Stimulated activated naive CD8-positive, alpha-beta T cell treated with anti-CD3 and anti-CD28 coated beads, Interleukin-15, Interleukin-2, amounts not matched to agents 100 ng/mL and 50 ng/mL, for 24 hours (primary cell): Measurements from ENCODE around the gene MTPN.

Source experiments
- H3K27ac Mint-ChIP-seq: one replicate; pipeline ENCODE4 v1.8.0; 2021; ENCODE audit warnings: mild to moderate bottlenecking, mixed read lengths
- H3K27me3 Mint-ChIP-seq: one replicate; pipeline ENCODE4 v1.8.0; 2021; ENCODE audit warnings: mixed read lengths
- H3K36me3 Mint-ChIP-seq: one replicate; pipeline ENCODE4 v1.8.0; 2021; ENCODE audit warnings: low read depth, mixed read lengths
- H3K4me1 Mint-ChIP-seq: one replicate; pipeline ENCODE4 v1.8.0; 2021; ENCODE audit warnings: low read depth, mixed read lengths
- H3K4me3 Mint-ChIP-seq: one replicate; pipeline ENCODE4 v1.8.0; 2021; ENCODE audit warnings: mild to moderate bottlenecking, mixed read lengths
- H3K9me3 Mint-ChIP-seq: one replicate; pipeline ENCODE4 v1.8.0; 2021; ENCODE audit warnings: mixed read lengths

MTPN gene

DNA sequence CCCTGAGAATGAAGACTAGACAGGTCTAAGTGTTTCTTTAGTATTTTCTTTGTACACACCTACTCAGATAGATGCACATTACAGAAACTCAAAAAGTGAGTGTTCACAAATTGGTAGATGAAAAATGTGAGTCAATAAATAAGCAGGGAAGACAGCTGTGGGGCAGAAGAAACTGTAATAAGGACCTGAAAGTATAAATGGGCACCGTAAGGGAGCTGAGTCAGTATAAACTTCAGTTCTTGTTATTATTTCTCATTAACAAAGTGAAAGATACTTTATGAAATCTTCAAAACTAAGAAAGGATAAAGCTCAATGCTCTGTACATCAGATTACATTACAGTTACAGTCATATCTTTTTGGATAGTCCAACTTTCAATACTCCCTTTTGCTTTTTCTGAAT, 2.5 kb downstream of the MTPN start:
- peak overlapping the region; percentile 98 for H3K4me3 Mint-ChIP-seq
- H3K9me3 Mint-ChIP-seq = no peaks in the 10 kb centered on the region
- H3K27ac Mint-ChIP-seq = peak overlapping the region; percentile 22
- peaks cover 80% of the 10 kb centered on the region for H3K4me1 Mint-ChIP-seq
- H3K36me3 Mint-ChIP-seq = peaks cover 30% of the 10 kb centered on the region
- no peaks in the 10 kb centered on the region for H3K27me3 Mint-ChIP-seq

DNA sequence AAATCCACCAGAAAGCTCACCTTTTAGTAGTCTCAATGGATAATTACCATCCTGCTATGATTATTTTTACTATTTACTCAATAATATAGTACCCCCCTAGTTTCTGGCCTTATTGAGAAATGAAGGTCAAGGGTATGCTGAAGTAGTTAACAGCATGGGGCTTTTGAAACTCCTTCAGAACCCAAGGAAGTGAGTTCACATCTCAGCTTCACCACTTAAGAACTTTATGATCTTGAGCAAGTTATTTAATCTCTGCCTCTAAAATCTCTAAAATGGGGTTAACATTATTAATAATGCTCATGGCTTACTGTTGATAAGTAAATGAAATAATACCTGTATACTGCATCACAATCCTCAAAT, 5.8 kb downstream of the MTPN start:
- Mint-ChIP-seq H3K27me3 (no peaks in the 10 kb centered on the region), H3K4me1 (peaks cover 91% of the 10 kb centered on the region), H3K36me3 (peaks cover 60% of the 10 kb centered on the region), H3K4me3 (no peak overlapping the region), H3K9me3 (peaks cover 3% of the 10 kb centered on the region), H3K27ac (no peak overlapping the region)

DNA sequence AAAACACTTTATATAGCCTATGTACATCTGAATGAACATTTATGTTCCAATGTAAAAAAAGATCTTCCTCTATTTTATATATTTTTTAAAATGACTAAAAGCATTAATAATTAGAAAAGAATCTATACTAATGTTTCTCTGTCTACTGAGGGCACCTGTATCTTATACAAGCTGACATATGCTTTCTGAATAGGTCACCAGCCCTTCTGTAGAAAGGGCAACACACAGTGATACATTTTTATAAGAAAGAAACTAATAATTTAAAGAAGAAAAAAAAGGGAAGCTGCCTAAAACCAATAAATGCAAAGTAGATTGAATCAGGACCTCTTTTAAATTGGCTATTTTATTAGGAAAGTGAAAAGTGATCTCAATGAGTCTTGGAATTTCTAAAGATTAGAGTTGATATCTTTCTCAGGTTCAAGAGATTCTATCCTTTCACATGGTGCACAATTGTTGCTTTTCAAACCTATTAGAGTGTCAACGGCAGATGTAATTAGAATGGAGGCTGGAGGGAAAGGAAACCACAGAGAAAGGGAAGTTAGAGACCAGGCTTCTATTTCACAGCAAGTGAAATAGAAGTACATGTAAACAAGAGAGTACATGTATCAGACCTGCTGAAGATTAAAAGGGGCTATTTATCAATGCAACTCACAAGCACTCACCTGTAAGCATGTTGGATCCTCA, 6.3 kb downstream of the MTPN start:
- Mint-ChIP-seq H3K4me1 (peaks cover 91% of the 10 kb centered on the region), H3K27ac (peak overlapping the region; percentile 33), H3K27me3 (no peaks in the 10 kb centered on the region), H3K4me3 (no peak overlapping the region), H3K36me3 (peaks cover 63% of the 10 kb centered on the region), H3K9me3 (peaks cover 3% of the 10 kb centered on the region)

DNA sequence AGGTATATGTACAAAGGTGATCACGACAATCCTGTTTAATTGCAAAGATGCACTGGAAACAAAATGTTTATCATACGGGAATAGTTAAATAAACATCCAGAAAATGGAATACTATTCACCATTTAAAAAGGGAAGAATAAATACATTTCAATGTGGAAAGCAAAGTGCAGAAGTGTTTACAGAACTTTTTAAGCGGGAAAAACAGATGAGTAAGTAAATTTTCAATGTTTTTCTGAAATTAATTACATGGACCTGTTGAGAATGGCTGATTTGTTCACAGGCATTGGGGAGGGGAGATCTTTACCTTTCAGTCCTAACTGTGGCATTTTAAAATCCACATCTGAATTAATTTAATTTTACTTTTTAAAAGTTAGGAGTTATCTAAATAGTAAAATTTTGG, 7.1 kb downstream of the MTPN start:
- no peaks in the 10 kb centered on the region for H3K27me3 Mint-ChIP-seq

DNA sequence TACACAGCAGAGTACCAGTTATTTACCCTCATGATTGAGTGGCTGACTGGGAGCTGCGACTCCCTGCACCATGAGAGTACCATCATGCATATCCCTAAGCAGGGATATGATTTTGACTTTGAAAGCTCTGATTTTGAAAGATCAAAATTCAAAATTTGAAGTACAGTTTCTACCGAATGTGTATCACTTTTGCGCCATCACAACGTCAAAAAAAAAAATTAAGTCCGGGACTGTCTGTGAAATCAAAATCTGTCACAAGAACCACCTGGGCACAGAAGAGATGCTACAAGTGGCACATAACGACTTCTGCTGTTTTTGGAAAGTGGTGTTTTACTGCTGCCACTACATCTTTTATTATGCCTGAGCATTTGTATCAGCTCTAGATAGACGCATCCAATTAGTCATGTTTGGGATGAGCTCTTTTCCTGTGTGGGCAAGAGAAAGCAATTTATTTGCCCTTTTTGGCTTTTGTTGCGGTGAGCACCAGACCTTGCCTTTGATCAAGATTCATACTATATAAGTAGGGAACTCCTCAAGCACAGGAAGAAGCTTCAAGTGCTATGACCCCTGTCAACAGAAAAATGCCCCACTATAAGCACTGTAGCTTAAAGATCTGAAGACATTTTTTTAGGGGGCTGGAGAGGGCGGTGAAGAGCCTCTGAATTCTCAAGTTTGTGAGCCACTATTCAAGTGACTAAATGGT, 10.7 kb downstream of the MTPN start:
- Mint-ChIP-seq H3K27me3 (no peaks in the 10 kb centered on the region), H3K9me3 (peaks cover 3% of the 10 kb centered on the region), H3K4me1 (peaks cover 90% of the 10 kb centered on the region), H3K27ac (peak overlapping the region; percentile 37), H3K4me3 (peak overlapping the region; percentile 5), H3K36me3 (peaks cover 53% of the 10 kb centered on the region)

More for the DNA sequence above, 7.1 kb downstream of the MTPN start:
- Mint-ChIP-seq H3K36me3 (peaks cover 69% of the 10 kb centered on the region), H3K4me3 (no peak overlapping the region), H3K27ac (no peak overlapping the region), H3K9me3 (peaks cover 3% of the 10 kb centered on the region), H3K4me1 (peaks cover 91% of the 10 kb centered on the region)

DNA sequence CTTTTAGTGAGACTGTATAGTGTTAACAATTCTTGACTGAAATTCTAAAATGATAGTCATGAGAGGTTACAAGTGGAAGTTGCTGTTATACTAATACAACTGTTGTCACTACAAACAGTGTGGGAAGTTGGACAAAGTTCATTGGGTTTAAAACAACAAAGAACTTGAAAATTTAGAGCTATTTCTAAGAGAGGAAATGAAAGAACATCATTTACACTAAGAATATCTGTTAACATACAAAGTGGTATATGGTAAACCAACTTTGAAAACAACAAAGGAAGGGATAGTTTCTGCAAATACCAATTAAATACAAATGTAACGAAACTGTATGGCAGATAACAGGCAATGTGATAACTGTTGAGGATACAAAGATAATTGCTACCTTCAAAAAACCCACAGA, 11.6 kb downstream of the MTPN start:
- Mint-ChIP-seq H3K27me3 (no peaks in the 10 kb centered on the region), H3K36me3 (peaks cover 47% of the 10 kb centered on the region), H3K9me3 (peaks cover 3% of the 10 kb centered on the region), H3K27ac (no peak overlapping the region), H3K4me1 (peaks cover 91% of the 10 kb centered on the region), H3K4me3 (no peak overlapping the region)

DNA sequence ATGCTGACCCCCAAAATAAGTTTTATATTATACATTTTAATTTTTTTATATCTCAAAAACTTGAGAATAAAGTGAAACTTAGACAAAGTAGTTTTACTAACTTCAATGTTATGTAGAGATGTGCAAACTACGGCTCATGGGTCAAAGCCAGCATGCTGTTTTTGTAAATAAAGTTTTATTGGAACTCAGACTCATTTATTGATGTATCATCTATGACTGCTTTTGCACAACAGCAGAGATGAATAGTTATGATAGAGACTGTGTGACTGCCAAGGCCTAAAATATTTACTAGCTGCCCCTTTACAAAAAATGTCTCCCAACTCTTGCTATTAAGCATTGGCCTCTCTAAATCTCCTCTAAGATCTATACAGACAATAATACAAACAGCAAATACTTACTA, 12.4 kb downstream of the MTPN start:
- no peak overlapping the region for H3K27ac Mint-ChIP-seq
- H3K4me1 Mint-ChIP-seq = peaks cover 94% of the 10 kb centered on the region
- H3K36me3 Mint-ChIP-seq = peaks cover 49% of the 10 kb centered on the region
- peaks cover 3% of the 10 kb centered on the region for H3K9me3 Mint-ChIP-seq
- no peak overlapping the region for H3K4me3 Mint-ChIP-seq
- H3K27me3 Mint-ChIP-seq = no peaks in the 10 kb centered on the region

DNA sequence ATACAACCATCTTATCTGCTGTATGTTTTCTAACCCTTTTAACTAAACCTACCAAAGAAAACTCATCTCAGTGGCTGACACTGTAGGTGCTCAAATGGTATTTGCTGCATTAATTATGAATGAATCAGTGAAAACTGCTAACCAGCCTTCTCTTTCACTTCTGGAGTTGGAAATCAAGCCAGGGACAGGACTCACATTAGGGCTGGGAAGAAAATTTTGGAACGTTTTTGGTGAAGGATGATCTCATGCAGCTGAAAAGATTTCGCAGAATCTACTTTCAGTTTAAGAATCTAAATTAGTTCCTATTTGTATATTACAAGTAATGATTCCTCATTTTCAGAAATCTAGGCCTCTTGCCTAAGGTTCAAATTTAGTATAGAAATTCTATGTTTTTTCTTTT, 12.9 kb downstream of the MTPN start:
- H3K27me3 Mint-ChIP-seq = no peaks in the 10 kb centered on the region
- H3K9me3 Mint-ChIP-seq = peaks cover 3% of the 10 kb centered on the region
- H3K4me3 Mint-ChIP-seq = no peak overlapping the region
- H3K27ac Mint-ChIP-seq = no peak overlapping the region
- H3K4me1 Mint-ChIP-seq = peaks cover 92% of the 10 kb centered on the region
- peaks cover 48% of the 10 kb centered on the region for H3K36me3 Mint-ChIP-seq

DNA sequence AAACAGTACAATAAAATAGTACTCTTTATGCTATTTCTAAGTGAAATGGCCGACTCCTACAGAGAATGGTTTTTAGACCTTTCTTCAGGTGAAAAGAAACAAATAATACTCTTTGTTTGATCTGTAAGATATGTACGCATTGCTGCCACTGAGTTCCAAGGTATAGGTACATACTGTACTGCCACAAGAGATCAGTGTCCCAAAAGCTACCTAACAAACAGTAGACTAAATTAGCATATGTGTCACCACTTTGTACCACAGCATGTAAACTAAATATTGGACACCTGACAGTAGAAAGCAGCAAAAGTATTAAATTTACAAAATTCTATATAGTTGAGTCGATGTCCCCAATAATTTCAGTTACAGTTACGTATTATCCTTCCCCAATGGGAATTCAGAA, 14.4 kb downstream of the MTPN start:
- Mint-ChIP-seq H3K27me3 (no peaks in the 10 kb centered on the region), H3K4me3 (no peak overlapping the region), H3K27ac (no peak overlapping the region), H3K36me3 (peaks cover 48% of the 10 kb centered on the region), H3K9me3 (peaks cover 3% of the 10 kb centered on the region), H3K4me1 (peaks cover 87% of the 10 kb centered on the region)

DNA sequence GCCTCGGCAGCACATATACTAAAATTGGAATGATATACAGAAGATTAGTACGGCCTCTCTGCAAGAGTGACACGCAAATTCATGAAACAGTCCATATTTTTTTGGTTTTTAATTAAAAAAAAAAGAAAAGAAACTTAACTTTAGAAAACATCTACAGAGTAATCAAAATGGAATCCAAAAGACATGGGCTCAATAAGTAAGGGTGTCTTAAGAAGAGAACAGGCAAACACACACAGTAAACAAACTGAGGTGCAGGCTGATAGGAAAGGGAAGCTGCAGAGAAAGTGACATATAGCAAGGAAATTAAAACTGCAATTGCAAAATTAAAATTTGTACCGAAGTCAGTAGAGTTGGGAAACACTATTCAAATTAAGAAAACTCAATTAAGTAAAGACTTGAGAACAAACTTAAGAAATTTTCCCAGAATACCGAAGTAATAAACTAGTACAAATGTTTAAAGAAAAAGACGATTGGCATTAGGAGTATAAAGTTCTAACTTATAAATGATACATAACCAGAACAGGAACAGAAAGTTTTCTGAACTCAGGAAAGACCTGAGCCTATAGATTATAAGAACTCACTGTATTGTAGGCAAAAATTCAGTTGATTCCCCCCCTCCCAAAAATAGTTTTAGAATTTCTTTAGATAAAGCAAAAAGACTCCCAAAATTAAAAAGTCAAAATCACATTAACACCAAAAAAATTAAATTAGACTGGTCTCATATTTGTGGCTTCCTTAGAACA, 16.3 kb downstream of the MTPN start:
- H3K36me3 Mint-ChIP-seq = peaks cover 47% of the 10 kb centered on the region
- H3K9me3 Mint-ChIP-seq = no peaks in the 10 kb centered on the region
- H3K4me3 Mint-ChIP-seq = no peak overlapping the region
- H3K27me3 Mint-ChIP-seq = no peaks in the 10 kb centered on the region
- no peak overlapping the region for H3K27ac Mint-ChIP-seq
- H3K4me1 Mint-ChIP-seq = peaks cover 82% of the 10 kb centered on the region

DNA sequence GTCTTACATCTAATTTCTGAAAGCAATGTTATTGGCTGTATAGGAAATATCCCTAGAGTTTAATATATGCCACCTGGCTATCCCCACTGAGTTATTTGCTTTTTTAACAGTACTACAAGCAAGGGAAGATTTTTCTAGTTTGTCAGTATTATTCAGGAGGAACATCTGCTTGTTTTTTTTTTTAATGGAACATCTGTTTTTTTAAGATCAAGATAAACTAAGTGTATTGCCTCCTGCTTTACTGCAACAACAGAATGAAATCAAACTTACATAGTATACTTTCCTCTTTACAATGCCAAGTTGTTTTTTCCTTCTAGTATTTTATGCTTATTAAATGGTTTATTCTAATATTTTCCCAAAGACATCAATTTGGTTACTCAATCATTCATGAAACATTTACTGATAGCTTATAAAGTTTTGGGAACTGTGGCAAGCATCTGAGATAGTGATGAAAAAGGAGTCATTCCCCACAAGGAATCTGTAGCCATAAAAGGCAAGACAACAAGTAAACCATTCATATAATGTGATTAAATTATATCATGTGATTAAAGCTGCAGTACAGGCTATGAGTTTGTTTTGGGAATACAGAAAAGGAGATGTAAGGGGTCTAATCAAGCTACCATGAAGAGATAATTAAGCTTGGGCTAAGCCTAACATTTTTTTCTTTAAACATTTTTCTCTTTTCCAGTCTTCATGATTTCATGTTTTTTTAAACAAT, 17.4 kb downstream of the MTPN start:
- peaks cover 48% of the 10 kb centered on the region for H3K36me3 Mint-ChIP-seq
- H3K4me1 Mint-ChIP-seq = peaks cover 72% of the 10 kb centered on the region
- no peaks in the 10 kb centered on the region for H3K27me3 Mint-ChIP-seq
- no peak overlapping the region for H3K4me3 Mint-ChIP-seq
- no peak overlapping the region for H3K27ac Mint-ChIP-seq
- H3K9me3 Mint-ChIP-seq = no peaks in the 10 kb centered on the region

DNA sequence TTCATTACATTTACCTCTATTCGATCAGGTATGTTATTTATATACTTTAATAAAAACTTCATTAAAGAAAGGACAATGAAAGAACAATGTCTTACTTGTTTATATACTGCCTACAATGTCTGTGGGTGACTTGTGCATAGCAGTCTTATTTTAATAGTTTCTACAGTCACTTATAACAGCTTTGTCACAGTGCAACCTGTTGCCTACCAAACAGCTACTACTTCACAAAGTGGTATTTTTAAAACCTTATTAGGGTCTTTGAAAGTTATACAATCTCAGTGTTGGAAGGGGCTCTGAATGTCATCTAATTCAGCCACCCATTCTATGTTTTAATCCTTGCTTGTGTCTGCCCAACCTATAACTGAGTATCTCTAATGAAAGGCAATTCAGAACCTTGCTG, 19.0 kb downstream of the MTPN start:
- Mint-ChIP-seq H3K4me3 (no peak overlapping the region), H3K9me3 (no peaks in the 10 kb centered on the region), H3K4me1 (peaks cover 58% of the 10 kb centered on the region)

DNA sequence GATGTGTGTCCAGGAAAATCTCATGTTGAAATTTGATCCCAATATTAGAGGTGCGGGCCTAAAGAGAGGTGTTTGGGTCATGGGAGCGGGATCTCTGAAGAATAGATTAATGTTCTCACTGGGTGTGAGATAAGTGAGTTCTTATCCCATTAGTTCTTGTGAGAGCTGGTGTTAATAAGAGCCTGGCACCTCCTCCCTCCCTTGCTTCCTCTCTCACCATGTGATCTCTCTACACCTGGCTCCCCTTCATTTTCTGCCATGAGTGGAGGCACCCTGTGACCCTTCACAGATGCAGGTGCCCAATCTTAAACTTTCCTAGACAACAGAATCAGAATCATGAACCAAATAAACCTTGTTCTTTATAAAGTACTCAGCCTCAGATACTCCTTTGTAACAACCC, 19.5 kb downstream of the MTPN start:
- Mint-ChIP-seq H3K27ac (no peak overlapping the region), H3K27me3 (no peaks in the 10 kb centered on the region), H3K9me3 (no peaks in the 10 kb centered on the region), H3K4me3 (no peak overlapping the region), H3K4me1 (peaks cover 58% of the 10 kb centered on the region), H3K36me3 (peaks cover 54% of the 10 kb centered on the region)

More for the DNA sequence above, 19.0 kb downstream of the MTPN start:
- no peaks in the 10 kb centered on the region for H3K27me3 Mint-ChIP-seq
- no peak overlapping the region for H3K27ac Mint-ChIP-seq
- H3K36me3 Mint-ChIP-seq = peaks cover 50% of the 10 kb centered on the region

DNA sequence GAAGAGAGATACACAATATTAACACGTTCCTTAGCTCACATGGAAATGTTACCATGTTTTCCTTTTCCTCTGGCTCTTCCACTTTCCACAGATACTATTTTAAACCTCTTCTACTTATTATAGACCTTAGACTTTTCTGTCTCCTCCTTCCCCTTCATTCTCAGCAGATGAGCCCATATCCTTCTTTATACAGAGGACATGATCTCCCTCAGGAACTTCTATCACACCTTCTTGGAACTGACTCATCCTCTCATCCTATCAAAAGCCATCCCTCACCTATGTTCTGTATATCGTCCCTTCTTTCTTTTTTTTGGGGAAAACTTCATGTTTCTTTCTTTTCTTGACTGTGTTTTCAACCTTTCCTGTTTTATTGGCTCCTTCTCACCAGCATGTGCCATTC, 20.8 kb downstream of the MTPN start:
- peaks cover 56% of the 10 kb centered on the region for H3K36me3 Mint-ChIP-seq
- H3K9me3 Mint-ChIP-seq = no peaks in the 10 kb centered on the region
- H3K4me1 Mint-ChIP-seq = peaks cover 54% of the 10 kb centered on the region
- no peak overlapping the region for H3K27ac Mint-ChIP-seq
- H3K4me3 Mint-ChIP-seq = no peak overlapping the region
- no peaks in the 10 kb centered on the region for H3K27me3 Mint-ChIP-seq

DNA sequence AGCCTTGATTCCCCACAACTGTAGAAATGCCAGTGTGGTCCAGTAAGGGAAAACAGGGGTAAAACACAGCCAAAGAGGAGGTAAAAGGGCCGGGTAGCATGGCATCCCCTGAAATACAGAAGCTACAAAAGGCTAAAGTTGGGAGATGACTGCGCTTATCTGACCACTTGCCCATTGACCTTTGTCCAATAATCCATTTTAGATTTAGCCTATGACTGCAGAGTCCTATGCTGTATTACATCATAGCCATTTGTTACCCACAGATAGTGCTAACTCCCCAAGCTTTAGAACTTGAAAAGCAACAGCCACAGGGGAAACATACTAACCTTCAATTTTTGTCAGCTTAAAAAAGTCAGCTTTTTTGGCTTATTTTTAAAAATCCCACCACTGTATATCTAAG, 26.2 kb downstream of the MTPN start:
- no peaks in the 10 kb centered on the region for H3K9me3 Mint-ChIP-seq
- H3K27ac Mint-ChIP-seq = no peak overlapping the region
- peaks cover 43% of the 10 kb centered on the region for H3K4me1 Mint-ChIP-seq
- H3K36me3 Mint-ChIP-seq = peaks cover 66% of the 10 kb centered on the region
- H3K27me3 Mint-ChIP-seq = no peaks in the 10 kb centered on the region
- H3K4me3 Mint-ChIP-seq = no peak overlapping the region
